ENCODE data around the gene SMPD1. TPM values are rescaled to one million over a fixed set of nuclear protein-coding genes. Genes with fewer than 3 reads are reported as not detected.

SMPD1 gene
- total RNA-seq, 4 donors from 2014 or later: 19.2 to 56.1 (median 42.4) TPM

GRCh38 chr11:6357222-6357621 is 33.1 kb upstream of the SMPD1 start:
- no peaks in the 10 kb centered on the region for H3K9me3 ChIP-seq
- no peaks in the 10 kb centered on the region for H3K27me3 ChIP-seq
- H3K27ac ChIP-seq: no peak overlapping the region
- ATAC-seq (no peak), DNase-seq (peak in 1 of 2 donors; percentile 21)
- H3K36me3 ChIP-seq: no peaks in the 10 kb centered on the region
- intact Hi-C loops (cut with DNase I; ENCODE audit: low total_unique reads) (no loop called here), in situ Hi-C loops (cut with MboI; ENCODE audit: low sequenced_read_pairs in 4 of 4) (loop anchor here (10.0 to 25.0 kb wide), 5 partner anchors 62 to 345 kb away; partner anchors contain the start of genes CNGA4 (in 1 of the 4), FHIP1B (in 1 of the 4) and OR56A4 (in 1 of the 4))
- H3K4me3 ChIP-seq: no peak overlapping the region
- peaks cover 0 to 5% of the 10 kb centered on the region in 2 donors for H3K4me1 ChIP-seq
- TF ChIP-seq, protein P1, sequence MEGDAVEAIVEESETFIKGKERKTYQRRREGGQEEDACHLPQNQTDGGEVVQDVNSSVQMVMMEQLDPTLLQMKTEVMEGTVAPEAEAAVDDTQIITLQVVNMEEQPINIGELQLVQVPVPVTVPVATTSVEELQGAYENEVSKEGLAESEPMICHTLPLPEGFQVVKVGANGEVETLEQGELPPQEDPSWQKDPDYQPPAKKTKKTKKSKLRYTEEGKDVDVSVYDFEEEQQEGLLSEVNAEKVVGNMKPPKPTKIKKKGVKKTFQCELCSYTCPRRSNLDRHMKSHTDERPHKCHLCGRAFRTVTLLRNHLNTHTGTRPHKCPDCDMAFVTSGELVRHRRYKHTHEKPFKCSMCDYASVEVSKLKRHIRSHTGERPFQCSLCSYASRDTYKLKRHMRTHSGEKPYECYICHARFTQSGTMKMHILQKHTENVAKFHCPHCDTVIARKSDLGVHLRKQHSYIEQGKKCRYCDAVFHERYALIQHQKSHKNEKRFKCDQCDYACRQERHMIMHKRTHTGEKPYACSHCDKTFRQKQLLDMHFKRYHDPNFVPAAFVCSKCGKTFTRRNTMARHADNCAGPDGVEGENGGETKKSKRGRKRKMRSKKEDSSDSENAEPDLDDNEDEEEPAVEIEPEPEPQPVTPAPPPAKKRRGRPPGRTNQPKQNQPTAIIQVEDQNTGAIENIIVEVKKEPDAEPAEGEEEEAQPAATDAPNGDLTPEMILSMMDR (IDR thresholded peaks at IDR 0.05 in 4 of 5, conservative IDR thresholded peaks at IDR 0.05 in 1 of 5): no peak
- no peak for TF ChIP-seq POLR2A (IDR thresholded peaks at IDR 0.05)

DNA sequence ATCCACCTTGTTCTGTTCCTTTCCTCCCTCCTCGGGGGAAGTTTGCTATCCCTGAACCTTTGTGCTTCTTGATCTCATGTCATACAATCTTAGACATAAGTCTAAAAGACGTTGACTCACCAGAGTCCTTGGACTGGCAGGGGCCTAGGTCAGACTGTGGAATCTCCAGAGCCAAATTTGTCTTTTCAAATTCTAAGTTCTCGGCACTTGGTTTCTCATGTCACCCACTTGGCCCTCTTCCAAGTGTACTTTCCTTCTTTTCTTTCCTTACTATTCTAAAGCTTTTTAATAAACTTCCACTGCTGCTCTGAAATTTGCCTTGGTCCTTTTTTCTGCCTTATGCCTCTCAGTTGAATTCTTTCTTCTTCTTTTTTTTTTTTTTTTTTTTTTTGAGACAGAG is 30.1 kb upstream of the SMPD1 start:
- intact Hi-C loops (cut with DNase I; ENCODE audit: low total_unique reads) (loop anchor here (5.0 kb wide), 1 partner anchor 338 kb away; no protein-coding TSS in a partner anchor), in situ Hi-C loops (cut with MboI; ENCODE audit: low sequenced_read_pairs in 4 of 4) (loop anchor here in 2 of 4 donors (25.0 kb wide), 2 partner anchors 123 to 348 kb away; partner anchors contain the start of genes CNGA4 (in 1 of the 2), FHIP1B (in 1 of the 2) and OR56A4 (in 1 of the 2))
- no peak overlapping the region for H3K4me3 ChIP-seq
- no peaks in the 10 kb centered on the region for H3K9me3 ChIP-seq
- no peaks in the 10 kb centered on the region for H3K27me3 ChIP-seq
- DNase-seq (no peak), ATAC-seq (no peak)
- TF ChIP-seq, protein P1 (IDR thresholded peaks at IDR 0.05 in 4 of 5, conservative IDR thresholded peaks at IDR 0.05 in 1 of 5): no peak
- TF ChIP-seq POLR2A (IDR thresholded peaks at IDR 0.05): no peak
- H3K4me1 ChIP-seq: peaks cover 7% of the 10 kb centered on the region in 2 donors
- no peaks in the 10 kb centered on the region for H3K36me3 ChIP-seq
- no peak overlapping the region for H3K27ac ChIP-seq

DNA sequence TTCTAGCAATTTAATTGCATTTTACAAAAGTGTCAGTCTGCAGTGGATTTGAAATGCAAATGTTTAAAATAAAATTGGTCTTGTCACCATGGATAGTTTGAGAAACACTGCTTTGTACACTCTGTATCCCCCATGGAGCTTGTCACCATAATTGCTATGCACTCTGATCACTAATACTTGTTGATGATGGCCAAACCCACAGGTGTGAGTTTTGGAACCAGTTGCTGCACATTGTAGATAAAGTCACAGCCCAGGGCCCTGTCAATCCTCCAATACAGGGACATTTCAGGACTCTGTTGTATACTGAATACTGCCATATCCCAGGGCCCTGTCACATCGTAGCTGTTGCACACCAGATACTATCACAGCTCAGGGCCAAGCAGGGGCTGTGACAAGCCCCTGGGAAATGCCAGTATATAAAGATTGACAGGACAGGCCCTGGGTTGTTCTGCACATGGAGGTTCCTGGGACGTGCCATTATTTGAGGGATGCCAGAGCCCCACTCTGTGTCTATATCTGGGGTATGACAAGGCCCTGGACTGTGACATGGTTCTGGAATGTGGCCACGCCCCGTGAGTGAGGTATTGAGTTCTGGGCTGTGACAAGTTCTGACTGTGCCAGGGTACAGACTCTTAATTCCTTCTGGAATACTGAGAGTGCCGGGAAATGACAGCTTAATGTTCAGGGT is 27.9 kb upstream of the SMPD1 start:
- intact Hi-C loops (cut with DNase I; ENCODE audit: low total_unique reads) (loop anchor here (1.0 to 5.0 kb wide), 3 partner anchors 42 to 340 kb away; partner anchors contain the start of genes CAVIN3 and FHIP1B), in situ Hi-C loops (cut with MboI; ENCODE audit: low sequenced_read_pairs in 4 of 4) (loop anchor here in 2 of 4 donors (25.0 kb wide), 2 partner anchors 125 to 350 kb away; partner anchors contain the start of genes CNGA4 (in 1 of the 2), FHIP1B (in 1 of the 2) and OR56A4 (in 1 of the 2))
- peak; percentile 92 to 94 for ATAC-seq
- no peaks in the 10 kb centered on the region for H3K9me3 ChIP-seq
- no peaks in the 10 kb centered on the region for H3K27me3 ChIP-seq
- no peak for TF ChIP-seq POLR2A (IDR thresholded peaks at IDR 0.05)
- TF ChIP-seq, protein P1 (IDR thresholded peaks at IDR 0.05 in 4 of 5, conservative IDR thresholded peaks at IDR 0.05 in 1 of 5): no peak
- DNase-seq: peak; percentile 88 to 94
- H3K27ac ChIP-seq: peak overlapping the region; percentile 83 to 89 (median 86)
- peaks cover 7% of the 10 kb centered on the region in 2 donors for H3K4me1 ChIP-seq
- H3K4me3 ChIP-seq: peak overlapping the region in 1 of 4 donors; percentile 1
- H3K36me3 ChIP-seq: no peaks in the 10 kb centered on the region

DNA sequence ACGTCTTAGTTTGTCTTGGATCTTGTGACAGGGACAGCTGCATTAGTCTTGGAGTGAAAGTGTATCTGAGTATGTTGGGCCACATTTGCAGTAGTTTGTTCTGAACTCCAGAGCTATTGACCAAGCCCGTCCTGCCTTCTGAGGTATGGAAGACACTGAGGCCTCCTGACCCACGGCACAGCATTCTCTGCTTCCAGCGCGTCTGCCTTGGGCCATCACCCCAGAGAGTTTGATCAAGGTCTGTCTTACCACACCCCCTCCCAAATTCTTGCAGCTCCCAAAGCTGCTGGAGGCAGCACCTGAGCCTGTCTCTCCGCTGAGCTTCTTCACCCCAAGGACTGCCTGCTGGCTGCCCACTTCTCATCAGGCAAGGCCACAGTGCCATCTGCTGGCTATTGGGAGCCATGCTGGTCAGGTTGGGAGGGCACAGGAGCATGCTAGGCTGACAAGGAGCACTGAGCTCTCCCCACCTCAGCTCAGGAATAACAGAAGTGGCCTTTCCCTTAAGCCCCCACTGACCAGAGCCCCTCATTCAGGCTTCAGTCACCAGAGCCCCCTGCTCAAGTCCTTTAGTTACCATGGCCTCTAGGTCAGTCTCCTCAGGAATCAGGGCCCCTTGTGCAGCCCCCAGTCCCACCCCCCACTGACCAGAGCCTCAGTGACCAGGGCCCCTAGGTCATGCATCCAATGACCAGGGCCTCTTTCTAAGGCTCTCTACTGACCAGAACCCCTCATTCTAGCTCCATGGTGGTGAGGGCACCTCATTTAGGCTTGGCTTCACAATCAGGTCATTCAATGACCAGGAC is 27.2 kb upstream of the SMPD1 start:
- ATAC-seq (peak; percentile 84 to 85), DNase-seq (peak; percentile 77 to 89)
- in situ Hi-C loops (cut with MboI; ENCODE audit: low sequenced_read_pairs in 4 of 4) (loop anchor here in 2 of 4 donors (25.0 kb wide), 2 partner anchors 126 to 351 kb away; partner anchors contain the start of genes CNGA4 (in 1 of the 2), FHIP1B (in 1 of the 2) and OR56A4 (in 1 of the 2)), intact Hi-C loops (cut with DNase I; ENCODE audit: low total_unique reads) (loop anchor here (1.0 to 5.0 kb wide), 4 partner anchors 27 to 341 kb away; partner anchors contain the start of genes CAVIN3, FHIP1B and SMPD1)
- H3K4me1 ChIP-seq: peaks cover 7% of the 10 kb centered on the region in 2 donors
- H3K9me3 ChIP-seq: no peaks in the 10 kb centered on the region
- H3K27me3 ChIP-seq: no peaks in the 10 kb centered on the region
- no peaks in the 10 kb centered on the region for H3K36me3 ChIP-seq
- peak overlapping the region in 2 of 4 donors; percentile 1 to 32 for H3K4me3 ChIP-seq
- peak overlapping the region; percentile 83 to 89 (median 86) for H3K27ac ChIP-seq
- TF ChIP-seq POLR2A (IDR thresholded peaks at IDR 0.05): no peak
- TF ChIP-seq, protein P1 (IDR thresholded peaks at IDR 0.05 in 4 of 5, conservative IDR thresholded peaks at IDR 0.05 in 1 of 5): peak; percentile 86 to 92 (median 89)
